GM12878 (cell line): ENCODE results near the gene PKMYT1. TPM values are rescaled to one million over a fixed set of nuclear protein-coding genes. Genes with fewer than 3 reads are reported as not detected.

Source experiments
- ATAC-seq: fragments of 200-7000 bp; cut with Tn5 transposase; 3 replicates; pipeline ENCODE4 v1.9.1; 2020; ENCODE audit warnings: mild to moderate bottlenecking, moderate library complexity
- BruUV-seq: library from RNA; stranded (reverse); fragments of 400-500 nt; replicated peaks from 2 replicates; lab custom pipeline; 2021; lab: Mats Ljungman, UMichigan
- CTCF ChIA-PET: fragments of 300-600 bp; sonication (Branson Sonifier 250); formaldehyde crosslinking; extraction: SDS; loops from one replicate; lab custom pipeline; 2021; ENCODE audit warnings: inconsistent platforms; lab: Yijun Ruan, JAX
- POLR2A ChIA-PET: fragments of 350-600 bp; formaldehyde crosslinking; extraction: SDS; loops from one replicate; lab custom pipeline; 2021; ENCODE audit warnings: inconsistent platforms; lab: Charles Lee
- RAD21 ChIA-PET: fragments of 300-600 bp; sonication (Branson Sonifier 250); formaldehyde crosslinking; loops from one replicate; lab custom pipeline; 2023; ENCODE audit warnings: antibody characterized with exemption; ENCODE audit not compliant: unreplicated experiment; lab: Charles Lee
- SMC1A ChIA-PET: fragments of 300-600 bp; sonication (Branson Sonifier 250); formaldehyde crosslinking; loops from one replicate; lab custom pipeline; 2023; ENCODE audit not compliant: unreplicated experiment, uncharacterized antibody; lab: Charles Lee
- DNase-seq: peaks from one replicate; pipeline ENCODE4 v3.0.0-alpha.2; 2011; ENCODE audit warnings: low read depth, low spot score
- FAIRE-seq: peaks from 3 replicates; lab custom pipeline; 2011; peaks lifted over from hg19 to GRCh38; lab: Jason Lieb, UNC
- H2AFZ ChIP-seq: 2 replicates; pipeline ENCODE4 v1.6.0; 2011; ENCODE audit warnings: low read depth, low read length, control low read depth; ENCODE audit not compliant: control insufficient read depth
- H3K27ac ChIP-seq: 2 replicates; pipeline ENCODE4 v1.5.1; 2011; ENCODE audit warnings: control low read depth; ENCODE audit not compliant: control insufficient read depth, insufficient read depth
- H3K27me3 ChIP-seq, 2 experiments: replicated peaks in 1 of 2; 2 replicates each; pipeline versions ENCODE4 v1.6.0 to v1.6.1; 2011; ENCODE audit warnings: low read length in 1 of 2; ENCODE audit not compliant: control insufficient read depth in 2 of 2, insufficient read depth in 2 of 2
- H3K36me3 ChIP-seq, 2 experiments: 2 replicates each; pipeline ENCODE4 v1.5.1; 2011; ENCODE audit warnings: low read length in 1 of 2; ENCODE audit not compliant: control insufficient read depth in 2 of 2, insufficient read depth in 2 of 2
- H3K4me1 ChIP-seq: 2 replicates; pipeline ENCODE4 v1.6.1; 2011; ENCODE audit warnings: mild to moderate bottlenecking, low read length, moderate library complexity, mixed read lengths; ENCODE audit not compliant: control insufficient read depth, insufficient read depth
- H3K4me2 ChIP-seq: 2 replicates; pipeline ENCODE4 v1.6.0; 2011; ENCODE audit warnings: control low read depth; ENCODE audit not compliant: control insufficient read depth, insufficient read depth
- H3K4me3 ChIP-seq: fragments of 200-600 bp; sonication (generic); 2 replicates; pipeline ENCODE4 v1.5.1; 2016
- H3K79me2 ChIP-seq: 2 replicates; pipeline ENCODE4 v1.6.0; 2011; ENCODE audit warnings: low read length; ENCODE audit not compliant: control insufficient read depth, insufficient read depth
- H3K9ac ChIP-seq: 2 replicates; pipeline ENCODE4 v1.8.0; 2011; ENCODE audit warnings: low read length, control low read depth, mixed read lengths; ENCODE audit not compliant: control insufficient read depth, insufficient read depth
- H3K9me3 ChIP-seq: replicated peaks from 3 replicates; pipeline ENCODE4 v1.5.1; 2011; ENCODE audit warnings: mild to moderate bottlenecking, low read length; ENCODE audit not compliant: control insufficient read depth, insufficient read depth
- H4K20me1 ChIP-seq: 2 replicates; pipeline ENCODE4 v1.6.0; 2011; ENCODE audit not compliant: control insufficient read depth, insufficient read depth
- CBFB ChIP-seq: IDR thresholded peaks from 2 replicates; pipeline ENCODE4 v1.6.1; 2016; ENCODE audit warnings: antibody characterized with exemption, low read depth
- CBX3 ChIP-seq: fragments of 200-600 bp; sonication (generic); IDR thresholded peaks from 2 replicates; pipeline ENCODE4 v1.6.1; 2016; ENCODE audit warnings: low read depth, borderline replicate concordance
- CBX5 ChIP-seq: sonication (generic); IDR thresholded peaks from 2 replicates; pipeline ENCODE4 v1.6.1; 2016; ENCODE audit warnings: low read depth, moderate library complexity, mild to moderate bottlenecking, inconsistent platforms
- CHD2 ChIP-seq: IDR thresholded peaks from 2 replicates; pipeline ENCODE4 v1.6.1; 2011; ENCODE audit warnings: low read depth, low read length, improper control_type of control experiment, borderline replicate concordance
- ELK1 ChIP-seq: IDR thresholded peaks from 2 replicates; pipeline ENCODE4 v1.6.1; 2012; ENCODE audit warnings: low read depth, low read length, improper control_type of control experiment
- MEF2B ChIP-seq: fragments of 450-650 bp; IDR thresholded peaks from 2 replicates; pipeline ENCODE4 v1.6.1; 2018; ENCODE audit warnings: mild to moderate bottlenecking, moderate library complexity; ENCODE audit not compliant: partially characterized antibody, poor library complexity, severe bottlenecking
- NFXL1 ChIP-seq: fragments of 450-650 bp; IDR thresholded peaks from 2 replicates; pipeline ENCODE4 v1.6.1; 2017; ENCODE audit warnings: antibody characterized with exemption, mild to moderate bottlenecking, borderline replicate concordance
- PAX8 ChIP-seq: fragments of 450-650 bp; IDR thresholded peaks from 2 replicates; pipeline ENCODE4 v1.6.1; 2017; ENCODE audit warnings: mild to moderate bottlenecking, moderate library complexity
- YBX1 ChIP-seq: fragments of 450-650 bp; IDR thresholded peaks from 2 replicates; pipeline ENCODE4 v1.6.1; 2016; ENCODE audit warnings: antibody characterized with exemption
- WGBS: methylation state at CpG from one replicate; pipeline ENCODE4 v1.1.6; 2016; ENCODE audit warnings: low lambda C conversion rate; ENCODE audit not compliant: insufficient replicate concordance, insufficient coverage; ENCODE audit errors: missing lambda C conversion rate; 5-methylcytosine and 5-hydroxymethylcytosine counted together
- in situ Hi-C: fragments of 300-500 bp; cut with MboI; formaldehyde crosslinking; loops from 9 replicates; pipeline ENCODE4 v1.14.3; 2018; ENCODE audit warnings: mixed read lengths
- intact Hi-C: fragments of 100-400 bp; cut with micrococcal nuclease; formaldehyde crosslinking; loops from one replicate; pipeline ENCODE4 v1.14.2; 2022; ENCODE audit not compliant: unreplicated experiment
- polyA plus RNA-seq, 11 experiments: library from polyadenylated mRNA; depleted of rRNA in 4 of 11; unstranded in 6 of 11; stranded (reverse) in 5 of 11; fragments of >200 nt; fragmentation: Nextera tagmentation in 4 of 11; fragmentation: Illumina TruSeq in 1 of 11; extraction: Ambion mirVana in 4 of 11; extraction: Trizol in 1 of 11; gene quantifications; 1 replicate in 1 of 11; 2 replicates in 10 of 11; pipeline versions ENCODE4 v1.2.1 to v1.2.3, GENCODE V29; 2011 to 2016; ENCODE audit warnings: inconsistent platforms in 2 of 11, missing spikeins in 2 of 11, low read depth in 1 of 11
- total RNA-seq, 4 experiments: library from RNA; depleted of rRNA in 3 of 4; stranded (reverse); fragments of >200 nt in 3 of 4; fragmentation: Illumina TruSeq in 1 of 4; extraction: Trizol in 1 of 4; gene quantifications; 2 replicates each; pipeline versions ENCODE4 v1.2.1 to v1.2.3, GENCODE V29; 2013 to 2021
- TF ChIP-seq, protein P1 (sequence below): IDR thresholded peaks from 2 replicates; pipeline ENCODE4 v1.6.1; 2011; ENCODE audit warnings: low read depth, low read length, improper control_type of control experiment, borderline replicate concordance
- TF ChIP-seq, protein P2 (sequence below): IDR thresholded peaks from 2 replicates; pipeline ENCODE4 v1.6.1; 2011; ENCODE audit warnings: mild to moderate bottlenecking, low read depth, low read length, moderate library complexity; ENCODE audit not compliant: insufficient replicate concordance

Gene PKMYT1
- total and polyA plus RNA-seq, 10 of the 15 experiments (the other 5 are each of a cell fraction or from before 2014, with no cell fraction given) = 4.6 to 101 (median 29.9) TPM

DNA sequence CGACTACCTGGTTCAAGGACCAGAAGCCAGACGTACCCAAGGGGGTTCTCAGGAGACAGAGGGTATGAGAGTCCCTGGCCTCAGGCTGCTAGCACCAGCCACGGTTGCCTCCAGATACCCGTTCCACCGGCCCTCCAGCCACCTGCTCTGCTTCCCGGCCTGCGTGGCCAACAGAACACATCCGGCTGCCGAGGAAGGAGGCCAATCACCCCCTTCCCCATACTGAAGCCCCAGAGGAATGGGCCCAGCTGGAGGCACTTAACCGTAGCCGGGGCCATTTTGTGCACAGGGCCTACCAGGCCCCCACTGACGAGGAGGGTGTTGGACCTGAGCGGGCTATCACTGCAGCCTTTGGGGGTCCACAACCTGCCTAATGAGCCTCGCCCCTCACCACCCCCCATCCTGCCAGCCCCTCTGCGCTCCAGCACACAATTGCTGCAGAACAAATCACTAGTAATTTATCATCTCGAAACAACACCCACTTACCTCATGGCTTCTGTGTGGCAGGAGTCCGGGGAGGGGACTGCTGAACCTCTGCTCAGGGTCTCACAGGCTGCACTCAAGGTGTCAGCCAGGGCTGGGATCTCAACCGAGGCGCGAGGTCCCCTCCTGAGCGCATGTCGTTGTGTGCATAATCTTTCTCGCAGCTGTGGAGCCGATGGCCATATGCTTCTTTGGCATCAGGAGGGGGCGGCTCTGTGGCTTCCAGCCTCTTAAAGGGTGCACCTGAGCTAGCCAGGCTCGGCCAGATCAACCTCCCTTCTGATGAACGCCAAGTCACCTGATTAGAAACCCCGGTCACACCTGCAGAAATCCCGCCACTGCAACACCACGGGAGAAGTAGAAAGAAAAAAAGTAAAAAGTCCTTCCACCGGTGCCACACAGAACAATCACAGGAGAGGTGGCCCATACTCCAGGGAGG, 26.3 kb downstream of the PKMYT1 start (continued):
- TF ChIP-seq, protein P1, sequence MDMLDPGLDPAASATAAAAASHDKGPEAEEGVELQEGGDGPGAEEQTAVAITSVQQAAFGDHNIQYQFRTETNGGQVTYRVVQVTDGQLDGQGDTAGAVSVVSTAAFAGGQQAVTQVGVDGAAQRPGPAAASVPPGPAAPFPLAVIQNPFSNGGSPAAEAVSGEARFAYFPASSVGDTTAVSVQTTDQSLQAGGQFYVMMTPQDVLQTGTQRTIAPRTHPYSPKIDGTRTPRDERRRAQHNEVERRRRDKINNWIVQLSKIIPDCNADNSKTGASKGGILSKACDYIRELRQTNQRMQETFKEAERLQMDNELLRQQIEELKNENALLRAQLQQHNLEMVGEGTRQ = no peak
- TF ChIP-seq CBX3 (no peak), ELK1 (no peak), MEF2B (peak; percentile 31), CHD2 (no peak)

DNA sequence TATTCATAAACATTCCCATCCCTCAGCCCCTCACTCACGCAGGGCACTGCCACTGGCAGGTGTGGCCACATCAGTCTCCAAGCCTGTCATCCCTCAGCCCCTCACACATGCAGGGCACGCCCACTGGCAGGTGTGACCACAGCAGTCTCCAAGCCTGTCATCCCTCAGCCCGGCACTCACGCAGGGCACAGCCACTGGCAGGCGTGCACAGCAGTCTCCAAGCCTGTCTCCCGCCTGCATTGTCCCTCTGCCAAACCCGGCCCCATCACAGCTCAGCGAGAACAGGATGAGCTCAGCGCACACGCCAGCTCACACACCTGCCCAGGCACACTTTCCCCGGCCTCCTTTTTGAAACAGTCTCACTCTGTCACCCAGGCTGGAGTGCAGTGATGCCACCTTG, 27.6 kb downstream of the PKMYT1 start:
- Histone ChIP-seq H3K9me3 (no peaks in the 10 kb centered on the region), H4K20me1 (no peaks in the 10 kb centered on the region), H3K9ac (no peak overlapping the region), H3K27me3 (no peaks in the 10 kb centered on the region), H3K36me3 (no peaks in the 10 kb centered on the region), H3K4me2 (no peak overlapping the region), H3K27ac (no peak overlapping the region), H3K4me3 (no peak overlapping the region), H3K79me2 (no peaks in the 10 kb centered on the region), H3K4me1 (peaks cover 17% of the 10 kb centered on the region), H2AFZ (no peak overlapping the region)
- ATAC-seq (no peak; the same call in 2 of the 3 replicates), FAIRE-seq (no peak), DNase-seq (no peak)
- CTCF ChIA-PET = interaction anchor here (0.6 to 3.1 kb wide), 5 partner anchors 17 to 233 kb away, joined by 3 to 10 read pairs (median 4); no protein-coding TSS in a partner anchor
- in situ Hi-C loops = no loop called here
- POLR2A ChIA-PET = interaction anchor here (0.6 kb wide), 2 partner anchors 13 to 27 kb away, joined by 3 read pairs; partner anchors contain the start of gene PKMYT1
- no TSS peak for BruUV-seq
- intact Hi-C loops = no loop called here
- SMC1A ChIA-PET = no interaction called here
- 53% methylated on average over 11 of the region's 11 CpGs for WGBS
- no peak for TF ChIP-seq NFXL1
- TF ChIP-seq, protein P2, sequence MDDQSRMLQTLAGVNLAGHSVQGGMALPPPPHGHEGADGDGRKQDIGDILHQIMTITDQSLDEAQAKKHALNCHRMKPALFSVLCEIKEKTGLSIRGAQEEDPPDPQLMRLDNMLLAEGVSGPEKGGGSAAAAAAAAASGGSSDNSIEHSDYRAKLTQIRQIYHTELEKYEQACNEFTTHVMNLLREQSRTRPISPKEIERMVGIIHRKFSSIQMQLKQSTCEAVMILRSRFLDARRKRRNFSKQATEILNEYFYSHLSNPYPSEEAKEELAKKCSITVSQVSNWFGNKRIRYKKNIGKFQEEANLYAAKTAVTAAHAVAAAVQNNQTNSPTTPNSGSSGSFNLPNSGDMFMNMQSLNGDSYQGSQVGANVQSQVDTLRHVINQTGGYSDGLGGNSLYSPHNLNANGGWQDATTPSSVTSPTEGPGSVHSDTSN = no peak
- TF ChIP-seq CBX5 = no peak
- TF ChIP-seq CBFB = no peak
- no peak for TF ChIP-seq YBX1
- TF ChIP-seq PAX8 = no peak
- RAD21 ChIA-PET = no interaction called here
